Right atrium auricular region (tissue), 2 donors: ENCODE measurements around the gene AK3. TPM values are rescaled to one million over a fixed set of nuclear protein-coding genes. Genes with fewer than 3 reads are reported as not detected.
A peak's percentile ranks its signal among the peaks of the same experiment; 100 is the strongest.

Source experiments
- DNase-seq: peaks from one replicate; pipeline ENCODE4 v3.0.0-alpha.2; 2019; ENCODE audit warnings: low spot score
- H3K27ac ChIP-seq, 2 donors: fragments of 200-600 bp; sonication (generic); 1 replicate in 1 of 2; 2 replicates in 1 of 2; pipeline ENCODE4 v1.5.1; 2016 to 2019
- H3K27me3 ChIP-seq, 2 donors: fragments of 200-600 bp; sonication (generic); one replicate each; pipeline versions ENCODE4 v1.5.1 to v1.6.0; 2017 to 2019
- H3K36me3 ChIP-seq: fragments of 200-600 bp; sonication (generic); one replicate; pipeline ENCODE4 v1.5.1; 2016
- H3K4me1 ChIP-seq, 2 donors: fragments of 200-600 bp; sonication (generic); one replicate each; pipeline versions ENCODE4 v1.5.1 to v1.6.0; 2017 to 2019
- H3K4me3 ChIP-seq, 2 donors: fragments of 200-600 bp; sonication (generic); 1 replicate in 1 of 2; 2 replicates in 1 of 2; pipeline ENCODE4 v1.5.1; 2017 to 2019; ENCODE audit warnings: mild to moderate bottlenecking in 1 of 2, moderate library complexity in 1 of 2
- H3K9me3 ChIP-seq, 2 donors: fragments of 200-600 bp; sonication (generic); one replicate each; pipeline ENCODE4 v1.5.1; 2019
- total RNA-seq, 2 donors: library from RNA; depleted of rRNA; stranded (reverse); fragments of >200 nt; gene quantifications; one replicate each; pipeline ENCODE4 v1.1.0, GENCODE V29; 2016
- TF ChIP-seq, protein P1 (sequence below), 2 donors: fragments of 200-600 bp; sonication (generic); IDR thresholded peaks; one replicate each; pipeline ENCODE4 v1.5.1; 2019; ENCODE audit warnings: antibody characterized with exemption in 2 of 2

Gene AK3
- total RNA-seq, 2 donors from 2014 or later, result 109 to 201 TPM

DNA sequence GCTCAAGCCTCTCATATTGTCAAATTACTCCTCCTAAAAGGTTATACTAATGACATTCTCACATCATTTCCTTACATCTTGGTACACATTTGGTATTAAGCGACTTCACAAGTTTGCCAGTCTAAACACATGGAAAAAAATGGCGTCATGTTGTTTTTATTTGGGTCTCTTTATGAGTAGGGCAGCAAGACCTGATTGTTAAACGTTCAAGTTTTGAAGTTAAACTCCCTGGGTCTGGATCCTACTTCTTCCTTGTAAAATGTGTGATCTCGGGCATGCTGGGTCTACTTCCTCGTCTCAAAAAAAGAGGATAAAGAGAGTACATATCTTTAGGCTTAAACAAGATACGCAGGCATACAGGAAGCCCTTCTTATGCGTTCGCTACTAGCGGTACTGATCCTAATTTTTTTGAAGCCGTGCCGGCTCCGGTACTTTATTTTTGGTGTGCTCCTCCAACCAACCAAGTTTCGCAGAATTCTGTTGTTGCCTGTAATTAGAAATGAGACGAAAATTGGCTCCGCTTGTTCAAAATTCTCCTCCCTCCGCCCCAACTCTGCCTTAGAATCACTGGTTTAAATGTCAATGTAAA lies 62.2 kb downstream of the AK3 start:
- no peaks in the 10 kb centered on the region for H3K9me3 ChIP-seq
- TF ChIP-seq, protein P1, sequence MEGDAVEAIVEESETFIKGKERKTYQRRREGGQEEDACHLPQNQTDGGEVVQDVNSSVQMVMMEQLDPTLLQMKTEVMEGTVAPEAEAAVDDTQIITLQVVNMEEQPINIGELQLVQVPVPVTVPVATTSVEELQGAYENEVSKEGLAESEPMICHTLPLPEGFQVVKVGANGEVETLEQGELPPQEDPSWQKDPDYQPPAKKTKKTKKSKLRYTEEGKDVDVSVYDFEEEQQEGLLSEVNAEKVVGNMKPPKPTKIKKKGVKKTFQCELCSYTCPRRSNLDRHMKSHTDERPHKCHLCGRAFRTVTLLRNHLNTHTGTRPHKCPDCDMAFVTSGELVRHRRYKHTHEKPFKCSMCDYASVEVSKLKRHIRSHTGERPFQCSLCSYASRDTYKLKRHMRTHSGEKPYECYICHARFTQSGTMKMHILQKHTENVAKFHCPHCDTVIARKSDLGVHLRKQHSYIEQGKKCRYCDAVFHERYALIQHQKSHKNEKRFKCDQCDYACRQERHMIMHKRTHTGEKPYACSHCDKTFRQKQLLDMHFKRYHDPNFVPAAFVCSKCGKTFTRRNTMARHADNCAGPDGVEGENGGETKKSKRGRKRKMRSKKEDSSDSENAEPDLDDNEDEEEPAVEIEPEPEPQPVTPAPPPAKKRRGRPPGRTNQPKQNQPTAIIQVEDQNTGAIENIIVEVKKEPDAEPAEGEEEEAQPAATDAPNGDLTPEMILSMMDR (IDR thresholded peaks at IDR 0.05), result no peak
- H3K27ac ChIP-seq, result peak overlapping the region; percentile 96 to 98
- DNase-seq, result no peak
- peak overlapping the region; percentile 78 to 90 for H3K4me3 ChIP-seq
- H3K27me3 ChIP-seq, result no peaks in the 10 kb centered on the region
- H3K4me1 ChIP-seq, result peaks cover 0 to 19% of the 10 kb centered on the region in 2 donors
- no peaks in the 10 kb centered on the region for H3K36me3 ChIP-seq

DNA sequence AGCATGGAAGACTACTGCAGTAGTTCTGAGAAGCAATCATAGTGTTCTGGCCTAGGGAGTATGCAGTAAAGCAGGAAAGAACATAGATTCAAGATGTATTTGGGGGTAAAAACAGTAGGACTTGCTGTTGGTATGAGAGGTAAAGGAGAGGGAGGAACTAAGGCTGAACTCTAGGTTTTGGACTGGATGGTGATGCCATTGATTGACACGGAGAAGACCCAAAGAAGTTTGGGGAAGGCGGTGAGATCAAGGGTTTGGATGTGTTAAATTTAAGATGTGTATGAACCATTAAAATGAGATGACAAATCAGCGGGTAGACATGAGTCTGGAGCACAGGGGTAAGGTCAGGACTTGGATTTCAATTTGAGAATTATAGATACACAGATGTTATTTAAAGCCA lies 63.6 kb downstream of the AK3 start:
- no peak overlapping the region for H3K27ac ChIP-seq
- H3K4me3 ChIP-seq, result no peak overlapping the region
- H3K9me3 ChIP-seq, result no peaks in the 10 kb centered on the region
- TF ChIP-seq, protein P1 (IDR thresholded peaks at IDR 0.05), result no peak
- DNase-seq, result no peak
- H3K36me3 ChIP-seq, result no peaks in the 10 kb centered on the region
- H3K27me3 ChIP-seq, result no peaks in the 10 kb centered on the region
- peaks cover 0 to 19% of the 10 kb centered on the region in 2 donors for H3K4me1 ChIP-seq

DNA sequence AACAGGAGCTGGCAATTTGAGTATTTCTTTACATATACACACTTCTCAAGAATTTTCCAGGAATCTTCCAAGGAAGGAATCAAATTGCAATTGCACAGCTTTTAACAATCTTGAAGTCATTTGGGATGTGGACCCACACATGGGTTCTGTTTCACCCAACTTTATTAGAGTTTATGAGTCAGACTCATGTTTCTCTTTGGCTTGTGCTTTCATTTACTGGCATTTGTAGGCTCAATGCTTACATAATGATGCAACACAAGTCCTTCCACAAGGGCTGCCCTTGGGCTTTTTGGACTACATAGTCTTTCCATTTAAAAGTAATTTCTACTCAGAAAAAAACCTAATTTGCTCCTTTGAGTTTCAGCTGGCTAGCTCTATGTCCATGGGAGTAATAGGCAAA lies 66.2 kb downstream of the AK3 start:
- Histone ChIP-seq H3K4me3 (no peak overlapping the region), H3K36me3 (no peaks in the 10 kb centered on the region), H3K27me3 (no peaks in the 10 kb centered on the region), H3K4me1 (peaks cover 0 to 4% of the 10 kb centered on the region in 2 donors), H3K27ac (no peak overlapping the region), H3K9me3 (no peaks in the 10 kb centered on the region)
- DNase-seq, result no peak
- TF ChIP-seq, protein P1 (IDR thresholded peaks at IDR 0.05), result no peak

DNA sequence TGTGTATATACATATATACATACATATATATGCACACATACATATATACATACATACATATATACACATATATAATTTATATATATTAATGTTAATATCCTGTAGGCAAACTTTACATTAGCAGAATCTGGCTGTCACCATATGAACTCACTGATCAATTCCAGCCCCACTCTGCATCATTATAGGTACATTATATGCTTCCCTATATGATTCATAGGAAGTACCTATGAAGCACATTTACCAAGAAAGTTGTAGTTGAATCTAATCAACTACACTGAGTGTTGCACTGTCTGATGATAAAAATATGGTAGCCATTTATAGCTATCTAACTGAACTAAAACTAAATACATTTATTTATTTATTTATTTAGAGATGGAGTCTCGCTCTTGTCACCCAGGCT lies 69.3 kb downstream of the AK3 start:
- TF ChIP-seq, protein P1 (IDR thresholded peaks at IDR 0.05), result no peak
- Histone ChIP-seq H3K4me1 (peaks cover 0 to under 1% of the 10 kb centered on the region in 2 donors), H3K27ac (no peak overlapping the region), H3K4me3 (no peak overlapping the region), H3K9me3 (no peaks in the 10 kb centered on the region), H3K27me3 (no peaks in the 10 kb centered on the region), H3K36me3 (no peaks in the 10 kb centered on the region)
- no peak for DNase-seq

DNA sequence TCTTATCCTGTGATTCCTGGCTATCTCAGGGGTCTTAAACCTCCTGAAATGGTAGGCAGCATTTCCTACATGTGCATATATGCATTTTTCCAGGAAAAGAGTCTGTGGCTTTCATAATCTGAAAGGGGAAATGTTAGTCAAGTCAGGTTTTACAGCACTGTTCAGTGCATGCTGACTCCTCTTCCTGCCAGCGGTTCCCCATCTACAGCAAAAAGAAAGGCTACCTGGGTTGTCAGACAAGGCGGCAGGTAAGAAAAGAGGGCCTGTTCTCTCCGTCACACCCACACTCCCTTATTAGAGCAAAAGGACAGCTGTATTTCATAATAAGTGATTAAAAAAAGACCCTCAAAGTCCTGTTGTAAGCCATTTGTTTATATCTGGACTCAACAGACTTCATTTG lies 70.4 kb downstream of the AK3 start:
- H3K4me3 ChIP-seq, result no peak overlapping the region
- peaks cover 0 to 11% of the 10 kb centered on the region in 2 donors for H3K4me1 ChIP-seq
- H3K27ac ChIP-seq, result no peak overlapping the region
- DNase-seq, result no peak
- H3K9me3 ChIP-seq, result no peaks in the 10 kb centered on the region
- no peaks in the 10 kb centered on the region for H3K27me3 ChIP-seq
- TF ChIP-seq, protein P1 (IDR thresholded peaks at IDR 0.05), result no peak
- no peaks in the 10 kb centered on the region for H3K36me3 ChIP-seq

DNA sequence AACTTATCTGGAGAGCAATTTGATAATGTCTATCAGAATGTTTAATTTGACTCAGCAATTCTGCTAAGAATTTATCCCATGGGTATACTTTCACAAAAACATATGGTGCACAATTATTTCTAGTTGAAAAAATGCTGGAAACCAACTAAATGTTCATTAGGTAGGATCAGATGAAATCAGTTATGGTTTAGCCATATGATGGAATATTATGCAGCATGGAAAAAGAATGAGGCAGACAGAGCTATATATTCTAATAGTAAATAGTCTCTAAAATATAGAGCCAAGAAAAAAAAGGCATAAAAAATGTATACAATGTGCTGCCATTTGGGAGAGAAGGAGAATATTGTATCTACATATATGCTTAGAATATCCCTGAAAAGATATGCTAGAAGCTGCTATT lies 71.1 kb downstream of the AK3 start:
- H3K4me1 ChIP-seq, result peaks cover 0 to 18% of the 10 kb centered on the region in 2 donors
- H3K27ac ChIP-seq, result no peak overlapping the region
- no peak overlapping the region for H3K4me3 ChIP-seq
- H3K36me3 ChIP-seq, result no peaks in the 10 kb centered on the region
- TF ChIP-seq, protein P1 (IDR thresholded peaks at IDR 0.05), result no peak
- DNase-seq, result no peak
- H3K9me3 ChIP-seq, result no peaks in the 10 kb centered on the region
- no peaks in the 10 kb centered on the region for H3K27me3 ChIP-seq
